ENCODE measurements around the gene EVI5L.

GRCh38 chr19:7904074-7905020, 74.3 kb downstream of the EVI5L start:
- TF ChIP-seq SIN3A (IDR thresholded peaks at IDR 0.05; ENCODE audit: borderline replicate concordance, insufficient read depth, low read depth, low read length) (no peak; the same call in 1 of the 2 replicates), TCF7L2 (IDR thresholded peaks at IDR 0.05; ENCODE audit: low read depth, low read length) (no peak), CTCF (IDR thresholded peaks at IDR 0.05) (no peak)

Data from Panc1 (cell line).